Measurements from ENCODE around the gene UGT1A4. TPM values are rescaled to one million over a fixed set of nuclear protein-coding genes. Genes with fewer than 3 reads are reported as not detected.

The UGT1A4 gene
- total RNA-seq, 1 experiment from 2014 or later = 0.04 TPM

- DNase-seq (ENCODE audit: low spot score) = no peak
Observed at GRCh38 chr2:233811732-233812131, 93.2 kb downstream of the UGT1A4 start.

GRCh38 chr2:233813236-233814055 is 94.9 kb downstream of the UGT1A4 start:
- no peak for DNase-seq (ENCODE audit: low spot score)

- DNase-seq (ENCODE audit: low spot score) = no peak
Observed at GRCh38 chr2:233814056-233814835, 95.7 kb downstream of the UGT1A4 start.

GRCh38 chr2:233815861-233816260 is 97.3 kb downstream of the UGT1A4 start:
- DNase-seq (ENCODE audit: low spot score) = no peak

- no peak for DNase-seq (ENCODE audit: low spot score)
Observed at GRCh38 chr2:233816334-233816733, 97.8 kb downstream of the UGT1A4 start.

GRCh38 chr2:233816771-233817170 is 98.2 kb downstream of the UGT1A4 start:
- no peak for DNase-seq (ENCODE audit: low spot score)

GRCh38 chr2:233817361-233817911 is 98.9 kb downstream of the UGT1A4 start:
- DNase-seq (ENCODE audit: low spot score) = no peak

GRCh38 chr2:233817995-233818638 is 99.6 kb downstream of the UGT1A4 start:
- DNase-seq (ENCODE audit: low spot score) = no peak

GRCh38 chr2:233818639-233819621 is 100.4 kb downstream of the UGT1A4 start:
- DNase-seq (ENCODE audit: low spot score) = no peak

- DNase-seq (ENCODE audit: low spot score) = no peak
Observed at GRCh38 chr2:233819884-233820773, 101.6 kb downstream of the UGT1A4 start.

- no peak for DNase-seq (ENCODE audit: low spot score)
Observed at GRCh38 chr2:233820774-233821105, 102.2 kb downstream of the UGT1A4 start.

GRCh38 chr2:233821196-233821595 is 102.7 kb downstream of the UGT1A4 start:
- DNase-seq (ENCODE audit: low spot score) = no peak

- DNase-seq (ENCODE audit: low spot score) = no peak
Observed at GRCh38 chr2:233821709-233822100, 103.2 kb downstream of the UGT1A4 start.

GRCh38 chr2:233822101-233822771 is 103.7 kb downstream of the UGT1A4 start:
- no peak for DNase-seq (ENCODE audit: low spot score)

Other genes starting within 250 kb of the UGT1A4 start
- 12.2 and 20.6 TPM in 2 replicates for gene USP40, start 152.0 kb upstream of the UGT1A4 start, total RNA-seq (2014; rRNA removed; shearing (Covaris generic))
- not detected in 2 replicates for gene UGT1A8, start 101.1 kb upstream of the UGT1A4 start, total RNA-seq (2014; rRNA removed; shearing (Covaris generic))
- not detected in 2 replicates for gene UGT1A10, start 82.3 kb upstream of the UGT1A4 start, total RNA-seq (2014; rRNA removed; shearing (Covaris generic))
- 0.10 TPM in 1 of 2 replicates, not detected in the other for gene UGT1A9, start 46.8 kb upstream of the UGT1A4 start, total RNA-seq (2014; rRNA removed; shearing (Covaris generic))
- not detected in 2 replicates for gene UGT1A7, start 36.8 kb upstream of the UGT1A4 start, total RNA-seq (2014; rRNA removed; shearing (Covaris generic))
- 2.6 and 3.1 TPM in 2 replicates for gene UGT1A6, start 25.8 kb upstream of the UGT1A4 start, total RNA-seq (2014; rRNA removed; shearing (Covaris generic))
- gene UGT1A5, start 5.8 kb upstream of the UGT1A4 start, total RNA-seq (2014; rRNA removed; shearing (Covaris generic)) = not detected in 2 replicates
- not detected in 2 replicates for gene UGT1A3, start 10.3 kb downstream of the UGT1A4 start, total RNA-seq (2014; rRNA removed; shearing (Covaris generic))
- gene UGT1A1, start 41.5 kb downstream of the UGT1A4 start, total RNA-seq (2014; rRNA removed; shearing (Covaris generic)) = 0.25 and 0.45 TPM in 2 replicates
- 0.02 TPM in 1 of 2 replicates, not detected in the other for gene MROH2A, start 59.6 kb downstream of the UGT1A4 start, total RNA-seq (2014; rRNA removed; shearing (Covaris generic))
- 83.4 and 105 TPM in 2 replicates for gene HJURP, start 135.8 kb downstream of the UGT1A4 start, total RNA-seq (2014; rRNA removed; shearing (Covaris generic))
- gene TRPM8, start 198.6 kb downstream of the UGT1A4 start, total RNA-seq (2014; rRNA removed; shearing (Covaris generic)) = 1.3 and 7.6 TPM in 2 replicates